Measurements from ENCODE around the gene MBNL3.
"Not testable (repeated sequence)": the region's sequence is repeated elsewhere in the genome, so short reads cannot be mapped to it uniquely, and the experiment has no call there.

The MBNL3 gene

DNA sequence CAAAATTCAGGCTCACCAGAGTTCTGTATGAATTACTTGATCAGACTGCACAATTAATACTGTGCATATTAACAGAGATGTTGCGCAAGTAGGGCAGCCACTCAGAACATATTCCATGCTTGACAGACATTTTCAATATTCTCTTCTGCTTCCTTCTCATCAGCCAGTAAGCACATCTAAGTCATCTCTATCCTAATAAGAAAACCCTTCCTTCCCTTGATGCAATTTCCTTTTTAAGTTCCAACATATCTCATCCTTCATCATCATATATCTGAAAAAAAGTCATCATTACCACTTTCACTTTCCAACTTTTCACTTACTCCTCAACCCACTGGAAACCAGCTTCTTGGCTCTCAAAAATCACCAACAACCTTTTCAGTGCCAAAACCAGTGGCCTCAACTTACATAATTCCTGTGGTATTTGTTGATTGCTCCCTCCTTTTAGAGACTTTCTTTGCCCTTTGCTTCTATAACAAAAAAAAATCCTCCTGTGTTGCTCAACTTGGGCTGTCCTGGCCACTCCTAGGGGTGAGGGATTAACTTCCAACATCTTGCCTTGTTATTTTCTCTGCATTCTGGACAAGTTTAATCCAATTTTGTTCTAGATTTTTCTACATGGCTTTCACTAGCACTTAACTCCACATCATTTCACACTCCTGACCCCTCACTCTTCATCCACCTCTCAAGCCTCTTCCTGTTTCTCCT is 14.1 kb downstream of the MBNL3 start:
- no peak for DNase-seq (ENCODE audit: low read depth in 2 of 2)

DNA sequence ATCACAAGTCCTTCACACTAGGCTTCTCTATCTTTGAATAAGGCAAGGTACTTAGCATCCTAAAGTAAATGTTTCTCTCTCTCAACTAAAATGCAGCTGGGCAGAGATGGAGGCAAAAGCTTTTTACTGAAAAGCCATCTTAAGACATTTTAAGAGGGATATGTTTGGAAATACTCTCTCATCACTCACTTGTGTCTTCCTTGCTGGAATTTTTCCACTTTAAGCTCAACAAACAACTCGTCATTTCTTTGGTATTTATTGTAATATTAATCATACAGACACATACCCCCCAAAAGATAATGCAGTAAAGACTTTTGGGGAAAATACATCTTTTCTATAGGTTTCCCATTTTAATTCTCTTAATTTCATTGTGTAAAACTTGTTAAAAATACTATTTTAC is 16.4 kb downstream of the MBNL3 start:
- DNase-seq (ENCODE audit: low read depth in 2 of 2), result no peak

DNA sequence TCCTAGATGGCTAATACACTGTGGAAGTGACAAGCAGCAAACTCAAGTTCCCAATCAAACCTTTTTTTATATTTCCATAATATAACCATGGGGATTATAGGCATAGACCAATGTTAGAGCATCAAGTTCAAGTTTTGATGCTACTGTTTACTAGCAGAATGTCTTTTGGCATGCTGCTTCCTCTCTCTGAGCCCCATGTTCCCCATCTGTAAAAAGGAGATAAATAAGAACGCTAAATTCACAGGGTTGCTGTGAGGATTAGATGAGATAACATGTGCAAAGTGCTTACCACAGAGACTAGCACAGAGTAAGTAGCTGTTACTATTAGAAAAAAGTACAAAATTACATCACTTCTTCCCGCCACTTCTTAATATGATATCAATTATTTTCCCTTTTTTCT is 18.0 kb downstream of the MBNL3 start:
- no peak for DNase-seq (ENCODE audit: low read depth in 2 of 2)

DNA sequence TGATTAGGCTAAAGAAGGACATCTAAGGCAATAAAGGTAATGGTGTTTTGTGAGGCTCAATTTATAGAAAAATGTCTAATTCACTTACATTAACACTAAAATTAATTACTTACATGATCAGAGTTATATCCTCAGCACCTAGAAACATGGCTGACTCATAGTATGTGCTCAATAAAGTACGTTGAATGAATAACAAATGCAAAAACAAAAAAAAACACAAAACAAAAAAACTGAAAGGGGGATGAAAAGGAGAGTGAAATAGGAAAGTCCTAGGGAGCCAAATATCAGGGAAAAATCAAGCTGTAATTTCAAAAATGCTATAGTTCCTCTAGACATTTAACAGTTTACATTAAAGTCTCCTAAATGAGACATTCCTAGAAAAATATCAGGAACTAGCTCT is 18.7 kb downstream of the MBNL3 start:
- no peak for DNase-seq (ENCODE audit: low read depth in 2 of 2)

DNA sequence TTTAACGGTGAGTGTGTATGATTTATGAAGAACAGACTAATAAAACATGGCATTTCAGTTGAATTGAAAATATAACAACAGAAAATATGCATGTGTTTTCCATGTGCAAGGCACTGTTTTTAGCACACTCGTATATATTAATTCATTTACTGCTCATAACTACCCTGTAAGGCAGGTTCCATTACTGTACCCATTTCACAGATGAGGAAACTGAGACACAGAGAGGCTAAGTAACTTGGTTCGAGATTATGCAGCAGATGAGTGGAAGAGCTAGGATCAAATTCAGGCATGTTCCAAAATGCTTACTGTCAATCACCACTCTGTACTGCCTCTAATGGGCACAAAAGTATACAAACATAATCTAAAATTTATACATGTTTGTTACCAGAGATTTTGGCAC is 20.4 kb downstream of the MBNL3 start:
- no peak for DNase-seq (ENCODE audit: low read depth in 2 of 2)

DNA sequence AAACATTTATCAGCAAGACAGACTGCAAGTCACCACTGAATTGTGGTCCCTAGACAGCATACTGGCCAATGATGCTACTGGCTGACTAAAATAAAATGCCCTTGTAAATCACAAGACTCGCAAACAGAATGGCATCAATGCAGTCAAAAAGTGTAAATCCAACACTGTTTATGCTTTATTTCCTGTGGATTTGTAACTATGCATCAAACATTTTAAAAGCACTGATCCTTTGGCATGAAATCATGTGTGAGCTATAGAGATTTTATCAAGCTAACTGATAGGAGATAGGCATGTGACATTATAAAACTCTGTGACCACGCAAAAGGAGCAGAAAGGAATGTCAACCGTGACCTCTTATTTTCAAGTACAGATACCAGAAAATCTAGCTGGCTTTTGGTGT is 20.8 kb downstream of the MBNL3 start:
- no peak for DNase-seq (ENCODE audit: low read depth in 2 of 2)

DNA sequence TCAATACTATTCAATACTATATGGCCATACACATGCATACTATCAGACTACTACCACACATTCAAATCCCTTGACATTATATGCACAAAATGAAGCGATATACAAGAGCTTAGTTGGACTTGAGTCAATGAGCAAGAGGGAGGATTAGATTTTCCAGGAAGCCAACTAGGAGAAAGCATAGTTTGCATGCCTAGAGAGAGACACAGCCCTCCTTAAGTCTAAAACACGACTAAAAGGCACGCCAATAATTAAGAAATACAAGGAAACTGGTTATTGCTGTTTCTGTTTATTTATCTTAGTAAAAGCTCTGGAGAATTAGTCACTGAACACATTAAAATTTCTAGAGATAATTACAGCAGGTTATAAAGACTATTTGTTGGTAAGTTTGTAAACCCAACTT is 21.8 kb downstream of the MBNL3 start:
- DNase-seq (ENCODE audit: low read depth in 2 of 2), result no peak

DNA sequence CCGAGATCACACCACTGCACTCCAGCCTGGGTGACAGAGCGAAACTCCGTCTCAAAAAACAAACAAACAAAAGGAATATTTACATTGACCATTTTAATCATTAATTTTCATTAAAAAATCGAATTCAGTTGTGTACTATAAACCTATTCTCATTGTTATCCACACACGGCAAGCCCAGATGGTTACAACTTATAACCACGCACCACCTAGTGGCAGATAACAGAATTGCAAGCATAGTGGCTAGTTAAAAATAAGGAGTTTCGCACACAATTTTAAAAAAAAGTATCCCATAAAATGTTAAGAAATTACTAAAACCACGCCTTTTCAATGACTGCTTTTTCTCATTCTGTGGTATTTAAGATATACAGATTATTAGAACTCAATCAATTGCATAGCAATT is 25.4 kb downstream of the MBNL3 start:
- no peak for DNase-seq (ENCODE audit: low read depth in 2 of 2)

DNA sequence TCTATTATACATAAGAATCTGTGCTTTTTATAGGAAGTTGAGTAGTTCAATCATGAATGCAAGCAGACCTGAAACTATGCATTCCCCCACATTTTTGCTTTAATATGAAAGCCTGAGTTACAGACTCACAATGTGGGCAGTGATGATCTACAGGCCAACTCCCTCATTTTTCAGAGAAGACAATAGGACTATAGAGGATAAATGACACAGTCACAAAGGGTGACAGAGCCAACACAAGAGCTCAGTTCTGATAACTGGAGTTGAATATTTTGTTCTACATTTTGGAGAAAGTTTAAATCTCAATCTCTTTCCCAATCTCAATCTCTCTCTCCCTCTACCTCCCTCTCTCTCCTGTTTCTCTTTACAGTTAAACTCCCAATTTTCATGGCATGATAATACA is 27.0 kb downstream of the MBNL3 start:
- no peak for DNase-seq (ENCODE audit: low read depth in 2 of 2)

DNA sequence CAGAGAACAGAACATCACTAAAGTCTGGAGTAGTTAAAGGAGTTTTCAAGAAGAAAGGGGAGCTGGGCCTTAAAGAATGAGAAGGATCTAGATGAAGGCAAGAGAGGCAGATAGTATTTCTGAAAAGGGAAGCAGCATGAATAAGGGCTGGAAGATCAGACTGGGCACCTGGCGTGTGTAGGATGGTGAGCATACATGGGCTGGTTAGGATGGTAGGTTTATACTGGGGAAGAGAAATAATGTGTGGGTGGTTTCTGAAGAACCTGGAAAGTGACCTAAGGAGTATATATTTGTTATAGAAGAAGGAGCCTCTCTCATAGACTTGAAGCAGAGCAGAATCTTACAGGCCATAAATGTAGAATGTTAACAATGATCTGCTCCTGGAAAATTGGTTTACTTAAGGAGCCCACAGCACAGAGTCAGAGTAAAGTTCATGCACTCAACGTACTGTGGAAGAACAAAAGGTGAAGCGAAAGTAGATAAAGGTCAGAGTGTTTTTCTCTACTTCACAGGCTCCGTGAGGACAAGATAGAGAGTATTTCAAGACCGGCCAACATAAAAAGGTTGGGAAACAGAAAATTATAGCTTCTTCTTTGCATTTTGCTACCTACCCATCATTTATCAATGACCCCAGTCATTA is 35.8 kb downstream of the MBNL3 start:
- no peak for DNase-seq (ENCODE audit: low read depth in 2 of 2)

DNA sequence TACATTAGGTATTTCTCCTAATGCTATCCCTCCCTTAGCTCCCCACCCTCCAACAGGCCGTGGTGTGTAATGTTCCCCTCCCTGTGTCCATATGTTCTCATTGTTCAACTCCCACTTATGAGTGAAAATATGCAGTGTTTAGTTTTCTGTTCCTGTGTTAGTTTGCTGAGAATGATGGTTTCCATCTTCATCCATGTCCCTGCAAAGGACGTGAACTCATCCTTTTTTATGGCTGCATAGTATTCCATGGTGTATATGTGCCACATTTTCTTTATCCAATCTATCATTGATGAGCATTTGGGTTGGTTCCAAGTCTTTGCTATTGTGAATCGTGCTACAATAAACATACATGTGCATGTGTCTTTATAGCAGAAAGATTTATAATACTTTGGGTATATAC is 42.9 kb downstream of the MBNL3 start:
- DNase-seq (ENCODE audit: low read depth in 2 of 2), result not testable (repeated sequence)

DNA sequence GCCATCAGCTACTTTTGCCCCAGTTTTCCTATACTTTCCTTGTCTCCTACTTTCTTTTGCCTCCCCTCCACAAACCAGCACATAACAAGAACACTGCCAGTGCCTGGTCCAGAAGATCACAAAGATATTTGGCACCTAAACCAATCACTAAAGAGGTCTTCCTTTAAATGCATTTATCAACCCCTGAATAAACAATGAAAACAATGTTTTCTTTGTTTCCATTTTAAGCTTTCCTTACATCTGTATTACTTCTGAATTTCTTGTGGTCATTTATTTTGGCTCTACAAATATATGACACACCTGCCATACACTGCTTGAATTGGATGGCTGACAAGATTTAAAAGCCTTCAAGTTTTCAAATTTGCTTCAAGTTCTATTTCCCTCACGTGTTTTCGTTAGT is 43.9 kb downstream of the MBNL3 start:
- DNase-seq (ENCODE audit: low read depth in 2 of 2), result no peak

DNA sequence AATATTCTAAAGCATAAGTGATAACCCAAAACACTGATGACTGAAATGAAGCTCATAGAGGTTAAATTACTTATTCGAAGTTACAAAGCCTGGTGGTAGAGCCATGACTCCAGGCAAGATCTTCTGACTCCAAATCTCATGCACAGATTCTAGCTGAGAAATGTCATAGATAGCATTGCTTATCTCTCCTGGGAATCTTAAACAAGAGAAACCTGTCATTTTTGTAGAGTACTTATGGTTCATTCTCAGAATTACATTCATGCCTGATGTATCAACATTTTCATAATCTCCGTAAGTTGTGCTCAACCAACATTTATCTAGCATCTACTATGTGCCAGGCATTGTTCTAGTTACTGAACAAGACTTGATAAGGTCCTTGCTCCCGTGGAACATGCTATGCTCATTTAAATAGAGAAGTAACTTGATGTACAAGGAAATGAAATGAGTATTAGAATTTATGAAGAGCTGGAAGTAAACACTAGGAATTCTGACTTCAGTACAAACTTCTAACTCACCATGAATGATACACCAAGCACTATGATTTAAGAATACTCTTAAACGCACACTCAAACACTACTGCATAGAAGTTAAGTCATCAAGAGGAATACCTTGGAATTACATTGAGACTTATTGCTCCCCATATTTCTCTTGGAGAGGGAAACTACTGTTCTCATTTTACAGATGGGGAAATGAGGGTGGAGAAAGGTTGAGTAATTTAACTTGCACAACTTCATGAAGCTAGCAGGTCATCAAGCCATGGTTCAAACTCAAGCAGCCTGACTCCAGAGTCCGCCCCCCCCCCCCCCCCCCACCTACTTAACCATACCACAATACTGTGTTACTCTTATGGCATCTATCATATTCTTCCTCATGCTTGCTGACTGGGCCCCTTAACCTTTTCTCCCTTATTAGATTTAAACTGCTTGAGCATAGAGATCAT is 45.4 kb downstream of the MBNL3 start:
- DNase-seq (ENCODE audit: low read depth in 2 of 2), result no peak

DNA sequence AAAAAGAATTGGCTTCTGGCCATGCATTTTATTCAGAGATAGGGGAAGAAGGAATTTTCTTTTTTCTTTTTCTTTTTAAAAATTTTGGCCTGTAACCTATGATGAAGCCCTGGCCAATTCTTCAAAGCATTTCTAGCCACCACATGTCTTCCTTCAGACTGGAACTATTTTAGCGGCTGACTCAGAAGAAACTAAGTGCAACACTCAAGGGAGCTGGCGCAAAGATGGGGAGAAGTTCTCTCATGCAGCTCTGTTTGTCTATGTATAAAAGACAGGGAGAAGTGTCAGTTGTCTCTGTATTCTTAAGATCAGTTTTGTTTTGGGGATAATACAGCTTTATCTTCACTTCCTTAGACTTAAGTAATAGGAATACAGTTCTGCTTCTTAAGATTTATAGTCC is 46.1 kb downstream of the MBNL3 start:
- no peak for DNase-seq (ENCODE audit: low read depth in 2 of 2)

DNA sequence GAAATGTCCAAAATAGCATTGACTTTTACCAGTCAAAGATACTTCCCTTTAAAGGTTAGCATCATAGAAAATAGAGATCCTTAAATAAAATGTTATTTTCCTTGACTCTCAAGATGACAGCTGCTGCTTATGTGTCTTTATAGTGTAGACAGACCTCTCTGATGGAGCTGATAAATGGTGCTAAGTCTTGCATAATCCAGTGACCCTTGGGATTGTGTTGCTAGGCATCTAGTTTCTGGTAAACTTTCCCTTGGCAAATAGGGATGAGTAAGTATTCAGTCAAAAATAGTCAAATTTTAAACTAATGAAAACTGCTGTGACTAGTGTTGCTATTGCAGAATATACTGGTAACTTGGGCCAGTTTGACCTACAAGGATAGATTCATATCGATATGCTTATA is 53.6 kb downstream of the MBNL3 start:
- no peak for DNase-seq (ENCODE audit: low read depth in 2 of 2)

DNA sequence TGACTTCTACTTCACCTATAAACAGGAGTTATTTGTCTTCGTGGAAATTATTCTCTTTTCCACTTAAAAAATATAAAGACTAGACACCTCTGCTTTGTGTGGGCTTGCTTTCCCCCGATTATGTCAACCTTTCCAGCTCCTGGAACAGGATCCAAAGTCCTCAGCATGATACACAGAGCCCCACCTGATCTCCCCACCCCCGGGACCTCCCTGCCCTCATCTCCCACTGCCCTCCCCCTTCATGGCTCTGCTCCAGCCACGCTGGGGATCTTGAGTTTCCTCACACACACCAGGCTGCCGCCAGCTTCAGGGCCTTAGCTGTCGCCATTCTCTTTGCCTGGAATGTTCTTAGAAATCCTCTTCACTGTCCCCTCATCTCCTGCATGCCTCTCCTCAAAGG is 55.3 kb downstream of the MBNL3 start:
- no peak for DNase-seq (ENCODE audit: low read depth in 2 of 2)

DNA sequence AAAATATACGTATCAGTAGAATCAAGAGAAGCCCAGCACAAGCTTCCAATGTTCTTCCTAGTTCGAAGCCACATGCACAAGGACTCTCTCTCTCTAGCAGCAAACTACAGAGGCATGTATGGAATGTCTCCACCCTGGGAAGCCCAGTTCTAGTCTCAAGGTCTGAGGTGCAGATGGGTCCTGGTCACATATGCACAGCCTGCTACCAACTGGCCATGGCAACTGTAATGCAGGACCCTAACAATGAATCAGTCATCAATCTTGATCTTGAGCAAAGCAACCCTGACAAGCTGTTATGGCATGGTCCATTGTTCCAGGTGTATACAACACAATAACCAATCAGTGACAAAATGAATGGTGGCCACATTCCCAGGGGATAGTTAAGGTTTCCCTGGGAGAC is 55.8 kb downstream of the MBNL3 start:
- DNase-seq (ENCODE audit: low read depth in 2 of 2), result no peak

DNA sequence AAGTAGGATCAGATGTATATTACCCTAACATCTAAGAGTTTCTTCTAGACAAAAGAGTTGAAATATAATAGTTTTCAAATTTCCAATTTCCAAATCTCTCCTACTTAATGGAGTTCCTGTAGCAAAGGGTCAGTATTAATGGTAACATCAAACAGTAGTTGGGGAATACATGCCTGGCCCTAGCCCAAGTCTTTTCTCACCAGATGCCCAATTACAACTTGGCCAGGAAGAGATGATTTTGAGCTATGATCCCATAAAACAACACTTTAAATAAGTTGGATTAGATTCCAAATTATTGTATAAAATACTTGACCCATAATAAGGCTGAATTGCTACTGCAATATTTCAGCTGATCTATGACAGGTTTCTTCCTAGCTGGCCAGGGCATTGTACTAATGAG is 59.9 kb downstream of the MBNL3 start:
- no peak for DNase-seq (ENCODE audit: low read depth in 2 of 2)

DNA sequence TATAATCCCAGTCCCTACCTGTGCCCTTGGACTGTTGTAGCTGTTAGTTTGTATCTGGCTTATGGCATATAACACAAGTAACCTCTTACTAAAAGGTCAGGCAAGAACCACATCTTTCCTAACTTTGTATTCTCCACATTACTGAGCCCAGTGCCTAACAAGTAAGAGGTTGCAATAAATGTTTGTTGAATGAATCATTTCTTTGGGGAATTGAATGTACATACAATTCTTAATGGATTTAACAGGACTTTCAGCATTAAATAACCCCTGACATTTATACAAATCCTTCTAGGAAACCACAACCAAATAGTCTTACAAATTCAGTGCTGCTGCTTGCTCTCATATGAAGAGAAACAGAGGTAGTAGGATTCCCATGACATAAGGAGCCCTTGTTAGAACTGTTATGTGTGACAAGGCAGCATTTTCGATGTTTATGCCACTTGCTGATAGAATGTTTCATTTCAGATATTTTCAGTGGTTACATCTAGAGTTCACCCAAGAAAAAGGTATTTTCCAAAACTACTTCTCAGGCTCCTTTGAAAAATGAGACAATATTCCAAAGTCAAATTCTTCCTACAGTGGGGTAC is 62.0 kb downstream of the MBNL3 start:
- DNase-seq (ENCODE audit: low read depth in 2 of 2), result no peak

DNA sequence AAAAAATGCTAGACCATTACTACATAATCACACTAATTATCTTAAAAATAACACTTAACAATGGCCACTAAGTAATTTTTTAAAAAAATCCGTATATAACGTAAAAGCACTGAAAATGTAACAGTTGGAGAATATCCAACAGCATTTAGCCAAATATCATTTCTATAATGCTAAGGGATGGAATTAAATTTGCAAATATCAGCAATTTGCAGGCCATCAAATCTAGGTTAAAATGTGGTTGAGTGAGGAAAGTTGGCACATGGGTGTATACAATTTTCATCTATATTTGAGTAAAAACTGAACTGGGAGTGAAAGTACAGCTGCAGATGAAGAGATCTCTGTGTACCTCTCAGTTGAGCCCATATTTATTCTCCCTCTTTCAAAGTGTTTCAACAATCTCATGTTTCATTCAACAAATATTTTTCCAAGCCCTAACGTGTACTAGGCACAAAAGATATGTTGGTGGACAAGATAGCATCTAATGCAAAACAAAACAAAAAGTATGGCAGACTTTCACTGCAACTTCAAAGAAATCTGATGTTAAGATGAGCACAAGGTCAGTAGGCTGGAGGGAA is 63.0 kb downstream of the MBNL3 start:
- DNase-seq (ENCODE audit: low read depth in 2 of 2), result no peak

DNA sequence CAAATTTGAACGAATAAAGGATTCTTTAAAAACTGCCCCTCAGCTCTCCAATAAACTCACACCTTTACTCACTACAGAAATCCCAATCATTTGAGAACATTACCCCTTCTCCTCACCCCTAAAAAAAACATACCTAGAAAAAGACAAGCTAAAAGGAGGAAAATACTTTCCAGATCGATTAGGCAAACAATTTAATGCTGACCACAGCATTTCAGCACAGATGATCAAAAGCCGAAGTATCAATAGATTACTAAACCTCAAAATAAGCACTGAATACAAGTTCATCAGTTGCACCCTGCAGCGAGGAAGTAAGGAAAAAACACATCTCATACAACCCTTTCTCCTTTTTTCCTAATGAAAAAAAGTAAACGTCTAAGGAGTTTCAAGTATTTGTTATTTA is 65.5 kb downstream of the MBNL3 start:
- no peak for DNase-seq (ENCODE audit: low read depth in 2 of 2)

DNA sequence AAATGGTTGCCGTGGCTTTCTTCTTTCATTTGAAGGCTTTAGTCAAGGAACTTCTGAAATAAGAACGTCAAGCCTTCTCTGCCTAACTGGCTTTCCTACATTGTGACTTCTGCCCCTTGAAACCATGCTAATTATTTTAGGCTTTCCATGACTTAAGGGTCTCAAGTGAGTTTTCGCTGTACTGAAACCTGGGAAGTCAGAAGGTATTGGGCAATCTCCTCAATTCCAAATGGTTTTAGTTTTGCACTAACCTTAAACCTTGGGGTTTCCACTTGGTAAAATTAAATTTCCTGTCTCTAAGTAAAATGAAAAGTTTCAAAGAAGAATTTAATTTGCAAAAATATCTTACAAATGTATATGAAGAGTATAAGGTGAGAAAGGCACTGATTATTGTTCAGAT is 73.8 kb downstream of the MBNL3 start:
- DNase-seq (ENCODE audit: low read depth in 2 of 2), result no peak
